Stimulated activated CD4-positive, alpha-beta T cell treated with anti-CD3 and anti-CD28 coated beads, TNF-alpha, amount 100 ng/mL, for 1 hour (primary cell): Measurements from ENCODE around the gene CARS1.

ENCODE experiments used
- DNase-seq, 3 donors: peaks; one replicate each; pipeline ENCODE4 v3.0.0-alpha.2; 2020; ENCODE audit warnings: low read depth in 3 of 3, low spot score in 1 of 3

CARS1 gene

GRCh38 chr11:3010521-3011275 is 46.5 kb downstream of the CARS1 start:
- DNase-seq: no peak

GRCh38 chr11:3010004-3010403 is 47.2 kb downstream of the CARS1 start:
- DNase-seq: no peak

GRCh38 chr11:3009481-3009880 is 47.7 kb downstream of the CARS1 start:
- no peak for DNase-seq

GRCh38 chr11:3008746-3009336 is 48.4 kb downstream of the CARS1 start:
- no peak for DNase-seq

GRCh38 chr11:3007404-3008010 is 49.7 kb downstream of the CARS1 start:
- DNase-seq: no peak

- DNase-seq: no peak
These were observed 50.5 kb downstream of the CARS1 start for GRCh38 chr11:3006505-3007260.

- no peak for DNase-seq
These were observed 52.7 kb downstream of the CARS1 start for GRCh38 chr11:3004481-3004880.

- DNase-seq: no peak
These were observed 53.6 kb downstream of the CARS1 start for GRCh38 chr11:3003396-3004231.

GRCh38 chr11:3002871-3003270 is 54.4 kb downstream of the CARS1 start:
- no peak for DNase-seq

GRCh38 chr11:3002351-3002861 is 54.8 kb downstream of the CARS1 start:
- DNase-seq: no peak

GRCh38 chr11:3001496-3001895 is 55.7 kb downstream of the CARS1 start:
- no peak for DNase-seq

- DNase-seq: no peak
These were observed 56.9 kb downstream of the CARS1 start for GRCh38 chr11:3000032-3000961.

- DNase-seq: no peak
These were observed 57.7 kb downstream of the CARS1 start for GRCh38 chr11:2999464-2999998.

GRCh38 chr11:2998073-2998850 is 59.0 kb downstream of the CARS1 start:
- DNase-seq: no peak

GRCh38 chr11:2997406-2997805 is 59.8 kb downstream of the CARS1 start:
- DNase-seq: no peak

GRCh38 chr11:2996976-2997375 is 60.2 kb downstream of the CARS1 start:
- no peak for DNase-seq

- no peak for DNase-seq
These were observed 61.2 kb downstream of the CARS1 start for GRCh38 chr11:2995893-2996554.

GRCh38 chr11:2995031-2995561 is 62.1 kb downstream of the CARS1 start:
- no peak for DNase-seq
